ENCODE results near the gene RENBP. TPM values are rescaled to one million over a fixed set of nuclear protein-coding genes. Genes with fewer than 3 reads are reported as not detected.

The RENBP gene
- total RNA-seq, 1 experiment from 2014 or later: 7.1 TPM

DNA sequence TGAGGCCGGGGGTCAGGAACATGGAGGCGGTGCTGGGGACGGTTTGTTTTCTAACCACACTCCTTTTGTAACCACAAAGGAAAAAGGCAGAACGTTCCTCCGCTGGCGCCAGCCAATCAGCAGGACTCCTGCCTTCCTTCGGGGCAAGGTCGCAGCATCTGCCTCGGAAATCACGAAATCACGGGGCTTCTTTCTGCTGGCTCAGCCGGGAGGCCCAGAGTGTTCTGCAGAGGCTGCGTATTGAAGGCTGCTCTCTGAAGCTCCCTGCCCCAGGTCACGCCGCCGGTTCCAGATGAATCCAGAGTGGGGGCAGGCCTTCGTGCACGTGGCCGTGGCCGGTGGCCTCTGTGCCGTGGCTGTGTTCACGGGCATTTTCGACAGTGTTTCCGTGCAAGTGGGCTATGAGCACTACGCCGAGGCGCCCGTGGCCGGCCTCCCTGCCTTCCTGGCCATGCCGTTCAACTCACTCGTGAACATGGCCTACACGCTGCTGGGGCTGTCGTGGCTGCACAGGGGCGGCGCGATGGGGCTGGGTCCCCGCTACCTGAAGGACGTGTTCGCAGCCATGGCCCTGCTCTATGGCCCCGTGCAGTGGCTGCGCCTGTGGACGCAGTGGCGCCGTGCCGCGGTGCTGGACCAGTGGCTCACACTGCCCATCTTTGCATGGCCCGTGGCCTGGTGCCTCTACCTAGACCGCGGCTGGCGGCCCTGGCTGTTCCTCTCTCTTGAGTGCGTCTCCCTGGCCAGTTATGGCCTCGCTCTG is 37.5 kb upstream of the RENBP start:
- H2BK120ac ChIP-seq (ENCODE audit: low read depth, low read length, poor library complexity, severe bottlenecking): no peak overlapping the region
- no peak overlapping the region for H4K5ac ChIP-seq (ENCODE audit: insufficient read length, low read depth, low read length)
- no peak overlapping the region for H3K4me3 Mint-ChIP-seq
- peak overlapping the region in 2 of 3 experiments; percentile 8 to 24; a peak in 2 of 7 replicates for H3K27ac Mint-ChIP-seq
- TF ChIP-seq, protein P1, sequence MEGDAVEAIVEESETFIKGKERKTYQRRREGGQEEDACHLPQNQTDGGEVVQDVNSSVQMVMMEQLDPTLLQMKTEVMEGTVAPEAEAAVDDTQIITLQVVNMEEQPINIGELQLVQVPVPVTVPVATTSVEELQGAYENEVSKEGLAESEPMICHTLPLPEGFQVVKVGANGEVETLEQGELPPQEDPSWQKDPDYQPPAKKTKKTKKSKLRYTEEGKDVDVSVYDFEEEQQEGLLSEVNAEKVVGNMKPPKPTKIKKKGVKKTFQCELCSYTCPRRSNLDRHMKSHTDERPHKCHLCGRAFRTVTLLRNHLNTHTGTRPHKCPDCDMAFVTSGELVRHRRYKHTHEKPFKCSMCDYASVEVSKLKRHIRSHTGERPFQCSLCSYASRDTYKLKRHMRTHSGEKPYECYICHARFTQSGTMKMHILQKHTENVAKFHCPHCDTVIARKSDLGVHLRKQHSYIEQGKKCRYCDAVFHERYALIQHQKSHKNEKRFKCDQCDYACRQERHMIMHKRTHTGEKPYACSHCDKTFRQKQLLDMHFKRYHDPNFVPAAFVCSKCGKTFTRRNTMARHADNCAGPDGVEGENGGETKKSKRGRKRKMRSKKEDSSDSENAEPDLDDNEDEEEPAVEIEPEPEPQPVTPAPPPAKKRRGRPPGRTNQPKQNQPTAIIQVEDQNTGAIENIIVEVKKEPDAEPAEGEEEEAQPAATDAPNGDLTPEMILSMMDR (conservative IDR thresholded peaks at IDR 0.05): no peak
- no peak overlapping the region for H3K56ac ChIP-seq (ENCODE audit: insufficient read length, low read depth, low read length)
- peaks cover 0 to 10% of the 10 kb centered on the region in 2 experiments; a peak in 2 of 4 replicates for H3K4me1 Mint-ChIP-seq
- H4K91ac ChIP-seq (ENCODE audit: insufficient read length, low read depth, low read length): no peak overlapping the region
- DNase-seq: no peak
- no peak overlapping the region for H3K18ac ChIP-seq (ENCODE audit: insufficient read length, low read depth, low read length)
- no peak overlapping the region for H3K23ac ChIP-seq (ENCODE audit: insufficient read length, low read depth, low read length)
- H3K36me3 Mint-ChIP-seq (ENCODE audit: insufficient read depth in 1 of 3, low read depth in 3 of 3): peaks cover 7 to 10% (median 8%) of the 10 kb centered on the region in 3 experiments; a peak in 6 of 7 replicates
- H3K27me3 ChIP-seq (ENCODE audit: insufficient read depth, low read length): no peaks in the 10 kb centered on the region
- peaks cover 12% of the 10 kb centered on the region for H3K9me3 ChIP-seq (ENCODE audit: control insufficient read depth, low read depth, low read length)
- H3K14ac ChIP-seq (ENCODE audit: insufficient read depth, low read length): no peak overlapping the region
- no peak overlapping the region for H3T11ph ChIP-seq (ENCODE audit: low read length)
- no peak overlapping the region for H3K4me2 ChIP-seq (ENCODE audit: insufficient read depth, insufficient read length, low read length)
- no peaks in the 10 kb centered on the region for H3K4me1 ChIP-seq (ENCODE audit: insufficient read depth, low read length)
- H3K9ac ChIP-seq (ENCODE audit: extremely low read depth, insufficient read length, low read length): no peak overlapping the region
- no peaks in the 10 kb centered on the region for H4K20me1 ChIP-seq (ENCODE audit: control insufficient read depth, insufficient read depth, insufficient read length)
- no peak overlapping the region for H2BK5ac ChIP-seq (ENCODE audit: insufficient read length, low read length)
- no CpG with 5 or more reads among the region's 52 CpGs for WGBS (ENCODE audit: extremely low coverage, insufficient read length, low lambda C conversion rate)
- H2AFZ ChIP-seq (ENCODE audit: low read length): no peak overlapping the region
- no peaks in the 10 kb centered on the region for H3K79me2 ChIP-seq (ENCODE audit: insufficient read depth, low read length)
- H3K27me3 Mint-ChIP-seq (ENCODE audit: low read depth): peaks cover 2% of the 10 kb centered on the region
- no peak overlapping the region for H3K27ac ChIP-seq (ENCODE audit: insufficient read length, low read depth, low read length)
- H4K8ac ChIP-seq (replicated peaks; ENCODE audit: insufficient read length, low read depth, low read length): no peak overlapping the region
- no peak overlapping the region for H2BK20ac ChIP-seq (ENCODE audit: low read depth, low read length, poor library complexity, severe bottlenecking)
- peaks cover 40 to 46% of the 10 kb centered on the region in 2 experiments for H3K9me3 Mint-ChIP-seq
- H2BK12ac ChIP-seq (ENCODE audit: insufficient read length, low read depth, low read length): no peak overlapping the region
- H3K79me1 ChIP-seq (ENCODE audit: insufficient read depth, low read depth, low read length, poor library complexity, severe bottlenecking): no peaks in the 10 kb centered on the region
- H2AK5ac ChIP-seq (ENCODE audit: insufficient read length, low read length): no peak overlapping the region
- H3K23me2 ChIP-seq (ENCODE audit: insufficient read length, low read depth, low read length, poor library complexity, severe bottlenecking): no peaks in the 10 kb centered on the region
- H3K4ac ChIP-seq (ENCODE audit: low read depth, low read length): no peak overlapping the region
- no peak overlapping the region for H2BK15ac ChIP-seq (ENCODE audit: low read depth, low read length)
